Keratinocyte (primary cell): ENCODE measurements around the gene APOD.
"Not testable (repeated sequence)": the region's sequence is repeated elsewhere in the genome, so short reads cannot be mapped to it uniquely, and the experiment has no call there.

Experiments
- CTCF ChIP-seq, 3 experiments: IDR thresholded peaks in 1 of 3; conservative IDR thresholded peaks in 1 of 3; optimal IDR thresholded peaks in 1 of 3; 2 replicates in 2 of 3; 3 replicates in 1 of 3; pipeline versions ENCODE3 to v1.5.1; 2011; ENCODE audit warnings: low read length in 3 of 3, mild to moderate bottlenecking in 3 of 3, moderate library complexity in 2 of 3, control low read depth in 1 of 3, inconsistent platforms in 1 of 3; ENCODE audit not compliant: insufficient read depth in 2 of 3; ENCODE audit errors: extremely low read depth in 1 of 3
- EZH2 ChIP-seq: IDR thresholded peaks from one replicate; pipeline ENCODE4 v1.6.1; 2012; ENCODE audit warnings: inconsistent platforms, mild to moderate bottlenecking, low read length, moderate library complexity

DNA sequence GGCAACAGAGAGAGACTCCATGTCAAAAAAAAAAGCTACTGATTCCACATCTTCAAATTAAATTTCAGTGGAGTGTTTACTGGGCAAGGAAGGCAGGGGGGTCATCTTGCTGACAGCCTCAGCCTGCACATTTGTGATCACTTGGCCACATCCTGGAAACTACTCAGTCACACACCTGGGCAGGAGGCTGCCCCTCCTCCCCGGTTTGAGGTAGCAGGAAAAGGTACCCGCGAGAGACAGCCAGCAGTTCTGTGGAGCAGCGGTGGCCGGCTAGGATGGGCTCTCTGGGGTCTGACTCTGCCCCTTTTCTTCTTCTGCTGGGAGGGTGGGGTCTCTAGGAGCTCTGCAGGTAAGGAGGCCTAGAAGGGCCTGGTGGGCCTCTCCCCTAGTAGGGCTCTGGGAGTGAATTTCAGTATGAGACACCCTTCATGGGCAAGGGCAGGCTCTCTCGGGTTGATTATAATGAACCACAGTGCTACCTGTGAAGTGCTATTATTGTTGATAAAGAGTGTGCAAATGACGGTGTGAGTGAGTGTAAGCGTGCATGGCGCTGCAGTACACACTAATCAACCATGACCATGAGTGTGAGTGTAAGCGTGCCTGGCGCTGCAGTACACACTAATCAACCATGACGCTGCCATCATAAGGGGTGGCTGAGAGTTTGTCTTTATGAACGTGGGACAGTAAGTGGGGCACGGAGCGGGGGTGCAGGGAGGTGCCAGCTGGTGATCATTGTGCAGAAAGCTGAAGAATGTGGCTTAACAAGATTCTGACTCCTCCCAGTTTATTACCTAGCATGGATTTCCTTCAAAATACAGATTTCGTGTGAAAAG, 31.1 kb upstream of the APOD start:
- TF ChIP-seq CTCF (optimal IDR thresholded peaks at IDR 0.05 in 1 of 3, IDR thresholded peaks at IDR 0.05 in 1 of 3, conservative IDR thresholded peaks at IDR 0.05 in 1 of 3; ENCODE audit: extremely low read depth in 1 of 3, insufficient read depth in 2 of 3, low read length in 3 of 3); EZH2: not testable (repeated sequence)
